Fibroblast of mammary gland (primary cell): ENCODE measurements around the gene ZNF831.

Experiments
- DNase-seq: peaks from one replicate; pipeline ENCODE4 v3.0.0-alpha.2; 2010; ENCODE audit warnings: low read depth
- H3K4me3 ChIP-seq: 2 replicates; pipeline ENCODE4 v1.5.1; 2011; ENCODE audit warnings: low read depth, mild to moderate bottlenecking, low read length, moderate library complexity; ENCODE audit not compliant: control insufficient read depth
- TF ChIP-seq, protein P1 (sequence below): conservative IDR thresholded peaks from 2 replicates; pipeline ENCODE4 v1.5.1; 2011; ENCODE audit warnings: low read depth, low read length, inconsistent platforms; ENCODE audit not compliant: control insufficient read depth, insufficient read depth

ZNF831 gene

DNA sequence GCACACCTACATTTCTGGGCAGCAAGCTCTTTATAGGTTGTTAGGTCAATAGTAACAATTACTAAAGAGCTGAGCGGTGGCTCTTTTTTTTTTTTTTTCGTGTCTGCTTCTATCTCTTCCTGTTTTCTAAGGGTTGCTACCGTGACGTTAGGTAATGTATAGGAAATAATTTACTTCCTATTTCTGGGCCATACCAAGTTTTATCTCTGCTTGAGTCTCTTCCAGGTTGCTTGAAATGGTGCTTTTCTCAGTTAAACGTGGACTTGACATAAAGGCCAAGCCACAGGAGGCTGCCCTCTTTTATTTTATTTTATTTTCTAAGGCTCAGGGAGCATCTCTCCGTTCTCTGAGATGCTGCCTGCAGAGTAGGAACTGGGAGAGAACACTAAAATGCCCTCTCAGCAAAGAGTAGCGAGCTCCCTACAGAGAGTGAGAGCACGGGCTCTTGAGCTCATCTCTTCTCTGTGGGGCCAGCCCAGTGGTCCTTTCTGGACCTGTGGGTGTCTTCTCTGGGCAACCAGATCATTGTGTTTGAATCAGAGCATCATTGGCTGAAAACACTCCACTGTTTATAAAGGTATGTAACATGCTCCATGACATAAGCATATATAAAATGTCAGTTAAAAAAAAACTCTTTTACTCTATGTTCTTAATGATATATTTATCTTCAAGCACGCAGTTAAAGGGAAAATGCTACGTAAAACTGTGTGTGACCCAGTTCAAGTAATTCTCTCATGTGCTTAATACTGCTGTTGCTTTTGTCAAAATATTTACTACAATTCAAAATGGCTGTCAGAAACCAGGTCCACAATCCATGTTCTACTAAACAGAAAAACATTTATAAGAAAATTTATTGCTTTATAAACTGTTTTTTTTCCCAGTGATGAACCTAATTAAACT, at the start of gene ZNF831:
Gene ZNF831 (plus strand): TSS at position 191 of the 900 bp plus-strand sequence. CDS start 27,199 bp downstream, outside the sequence.
- no peak within 1 kb of the TSS for H3K4me3 ChIP-seq
- TF ChIP-seq, protein P1, sequence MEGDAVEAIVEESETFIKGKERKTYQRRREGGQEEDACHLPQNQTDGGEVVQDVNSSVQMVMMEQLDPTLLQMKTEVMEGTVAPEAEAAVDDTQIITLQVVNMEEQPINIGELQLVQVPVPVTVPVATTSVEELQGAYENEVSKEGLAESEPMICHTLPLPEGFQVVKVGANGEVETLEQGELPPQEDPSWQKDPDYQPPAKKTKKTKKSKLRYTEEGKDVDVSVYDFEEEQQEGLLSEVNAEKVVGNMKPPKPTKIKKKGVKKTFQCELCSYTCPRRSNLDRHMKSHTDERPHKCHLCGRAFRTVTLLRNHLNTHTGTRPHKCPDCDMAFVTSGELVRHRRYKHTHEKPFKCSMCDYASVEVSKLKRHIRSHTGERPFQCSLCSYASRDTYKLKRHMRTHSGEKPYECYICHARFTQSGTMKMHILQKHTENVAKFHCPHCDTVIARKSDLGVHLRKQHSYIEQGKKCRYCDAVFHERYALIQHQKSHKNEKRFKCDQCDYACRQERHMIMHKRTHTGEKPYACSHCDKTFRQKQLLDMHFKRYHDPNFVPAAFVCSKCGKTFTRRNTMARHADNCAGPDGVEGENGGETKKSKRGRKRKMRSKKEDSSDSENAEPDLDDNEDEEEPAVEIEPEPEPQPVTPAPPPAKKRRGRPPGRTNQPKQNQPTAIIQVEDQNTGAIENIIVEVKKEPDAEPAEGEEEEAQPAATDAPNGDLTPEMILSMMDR: no peak
- DNase-seq: no peak

DNA sequence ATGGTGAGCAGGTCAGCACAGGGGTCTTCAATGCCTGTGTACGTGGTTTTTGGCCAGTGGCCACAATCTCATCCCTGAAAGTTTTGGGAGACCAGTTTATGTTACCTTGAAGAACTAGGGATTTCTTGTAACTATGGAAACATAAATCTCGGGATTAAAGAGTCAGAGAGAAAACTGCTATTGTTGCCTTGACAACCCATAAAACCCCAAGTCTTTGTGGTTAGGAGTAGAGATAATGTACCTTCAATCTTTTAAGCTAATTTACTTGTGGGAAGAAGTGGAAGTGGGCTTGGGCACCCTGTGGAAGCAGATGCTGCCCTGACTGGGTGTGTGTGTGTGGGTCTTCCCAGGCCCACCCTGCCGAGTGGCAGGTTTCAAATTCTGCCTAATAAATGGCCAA, 46.1 kb upstream of the ZNF831 start:
- no peak overlapping the region for H3K4me3 ChIP-seq
- DNase-seq: no peak
- TF ChIP-seq, protein P1: no peak

DNA sequence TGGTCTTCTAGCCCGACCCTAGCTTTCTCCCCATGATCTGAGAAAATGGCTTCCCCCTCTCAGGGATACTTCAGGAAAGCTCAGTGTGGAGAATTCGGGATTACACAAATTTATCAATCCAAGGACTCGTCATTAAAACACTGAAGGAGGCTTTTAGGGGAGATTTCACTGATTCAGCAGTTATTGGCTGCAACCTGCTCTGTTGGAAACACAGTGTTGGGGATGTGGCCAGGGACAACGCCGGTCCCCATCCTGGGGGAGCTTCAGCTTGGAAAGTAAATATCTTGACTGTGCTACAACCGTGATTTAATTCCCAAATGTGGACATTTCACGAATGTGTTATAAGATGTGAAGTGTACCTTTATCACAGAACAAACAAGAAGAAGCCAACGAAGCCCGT, 44.8 kb upstream of the ZNF831 start:
- TF ChIP-seq, protein P1: no peak

DNA sequence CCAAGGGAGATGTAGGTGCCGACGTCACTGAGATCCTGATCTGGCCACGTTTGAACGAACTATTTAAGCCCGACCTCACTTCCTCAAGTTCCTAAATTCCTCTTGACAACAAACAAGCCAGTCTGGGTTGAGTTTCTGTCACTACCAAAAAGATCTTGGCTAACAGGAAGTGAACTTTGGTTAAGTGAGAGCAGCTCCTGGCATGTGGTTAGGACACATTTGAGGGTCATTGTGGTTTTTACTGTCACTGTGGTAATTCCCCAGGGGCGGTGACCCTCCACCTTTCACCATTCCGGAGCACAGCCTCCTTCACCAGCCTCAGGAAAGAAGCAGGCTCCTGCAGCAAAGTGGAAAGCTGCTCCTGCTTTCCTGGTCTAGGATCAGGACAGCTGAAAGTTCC, 43.1 kb upstream of the ZNF831 start:
- no peak for DNase-seq
- TF ChIP-seq, protein P1: no peak
- no peak overlapping the region for H3K4me3 ChIP-seq

More for the DNA sequence above, 44.8 kb upstream of the ZNF831 start:
- DNase-seq: no peak
- H3K4me3 ChIP-seq: no peak overlapping the region

DNA sequence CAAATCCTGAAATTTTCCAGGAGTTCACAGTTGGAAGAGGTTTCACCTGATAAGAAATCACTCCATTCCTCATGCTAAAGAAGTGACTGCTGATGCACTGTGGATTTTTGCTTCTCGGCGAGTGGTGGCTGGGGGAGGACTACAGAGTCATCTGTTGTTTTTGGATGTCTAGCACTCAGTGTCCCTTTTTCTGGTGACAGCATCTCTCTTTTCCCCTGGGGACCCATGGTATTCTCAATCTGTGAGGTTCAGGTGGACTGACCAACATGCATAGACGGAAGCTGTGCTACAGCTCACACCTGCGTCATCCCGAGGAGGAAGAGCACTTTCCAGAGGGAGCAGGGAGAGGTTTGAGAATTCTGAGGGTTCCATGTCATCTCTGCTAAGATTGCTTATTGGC, 42.7 kb upstream of the ZNF831 start:
- TF ChIP-seq, protein P1: no peak
- no peak for DNase-seq
- H3K4me3 ChIP-seq: no peak overlapping the region

DNA sequence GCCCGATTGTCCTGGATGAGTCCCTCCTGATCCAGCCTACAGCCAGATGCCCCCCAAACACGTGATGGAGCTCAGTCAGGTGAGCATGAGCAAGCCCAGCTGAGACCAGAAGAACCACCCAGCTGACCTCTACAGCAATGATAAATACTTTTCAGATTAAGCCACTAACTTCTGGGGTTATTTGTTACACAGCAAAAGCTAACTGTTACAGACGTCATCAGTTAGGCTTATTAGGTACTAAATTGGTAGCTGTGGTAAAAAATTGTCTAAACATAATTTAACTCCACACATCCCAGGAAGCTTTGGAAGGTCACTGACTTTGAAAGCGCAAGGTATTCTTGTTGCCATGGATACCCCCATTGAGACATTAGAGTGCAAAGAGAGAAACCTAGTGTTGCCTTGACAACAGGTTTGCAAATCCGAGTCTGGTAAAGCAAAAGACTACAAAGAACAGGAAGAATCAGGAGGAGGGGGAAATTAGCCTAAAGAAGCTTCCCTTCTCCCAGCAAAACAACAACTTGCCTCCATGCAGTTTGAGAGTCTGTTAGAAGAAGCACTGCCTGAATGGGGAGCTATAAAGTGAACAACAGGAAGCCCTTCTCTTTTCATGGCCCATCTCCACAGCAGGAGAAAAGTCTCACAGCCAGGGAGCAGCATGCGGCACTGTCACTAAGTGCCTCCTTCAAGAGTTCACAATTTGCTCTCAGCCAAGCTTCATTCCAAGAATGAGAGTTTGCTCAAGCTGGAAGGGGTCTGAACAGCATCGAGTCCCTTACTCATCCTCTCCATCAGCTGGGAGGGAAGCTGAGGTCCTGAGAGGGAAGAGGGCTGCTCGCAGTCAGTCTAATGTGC, 41.7 kb upstream of the ZNF831 start:
- H3K4me3 ChIP-seq: no peak overlapping the region
- TF ChIP-seq, protein P1: no peak
- no peak for DNase-seq
